Mesenchymal stem cell (in vitro differentiated cells and primary cell): ENCODE results near the gene CFAP73.

Experiments
- DNase-seq: peaks from one replicate; pipeline ENCODE4 v3.0.0-alpha.2; 2013
- H2AFZ ChIP-seq: one replicate; pipeline ENCODE4 v1.6.1; 2013; ENCODE audit warnings: low read depth, mild to moderate bottlenecking, control low read depth, inconsistent platforms, low read length, moderate library complexity
- H2AK5ac ChIP-seq: 2 replicates; pipeline ENCODE4 v1.6.1; 2013; ENCODE audit warnings: low read length, moderate library complexity, mild to moderate bottlenecking, inconsistent platforms; ENCODE audit not compliant: severe bottlenecking
- H2BK120ac ChIP-seq: one replicate; pipeline ENCODE4 v1.6.1; 2013; ENCODE audit warnings: low read depth, mild to moderate bottlenecking, inconsistent platforms, low read length, moderate library complexity
- H2BK12ac ChIP-seq, 2 experiments: one replicate each; pipeline ENCODE4 v1.6.1; 2013; ENCODE audit warnings: inconsistent platforms in 2 of 2, low read length in 2 of 2, mild to moderate bottlenecking in 2 of 2, moderate library complexity in 2 of 2, control low read depth in 1 of 2
- H2BK15ac ChIP-seq: one replicate; pipeline ENCODE4 v1.6.1; 2013; ENCODE audit warnings: mild to moderate bottlenecking, low read depth, inconsistent platforms; ENCODE audit not compliant: poor library complexity, severe bottlenecking
- H2BK5ac ChIP-seq: 2 replicates; pipeline ENCODE4 v1.6.1; 2013; ENCODE audit warnings: low read depth, mild to moderate bottlenecking, low read length, control low read depth, inconsistent platforms; ENCODE audit not compliant: poor library complexity, severe bottlenecking
- H3K14ac ChIP-seq, 2 experiments: one replicate each; pipeline ENCODE4 v1.6.1; 2013; ENCODE audit warnings: inconsistent platforms in 2 of 2, low read length in 2 of 2, control low read depth in 1 of 2, mild to moderate bottlenecking in 1 of 2, moderate library complexity in 1 of 2
- H3K18ac ChIP-seq, 2 experiments: one replicate each; pipeline ENCODE4 v1.6.1; 2013; ENCODE audit warnings: inconsistent platforms in 2 of 2, low read length in 2 of 2, control low read depth in 1 of 2, low read depth in 1 of 2, mild to moderate bottlenecking in 1 of 2
- H3K23ac ChIP-seq, 2 experiments: one replicate each; pipeline ENCODE4 v1.6.1; 2013; ENCODE audit warnings: inconsistent platforms in 2 of 2, low read length in 2 of 2, mild to moderate bottlenecking in 2 of 2, moderate library complexity in 2 of 2, control low read depth in 1 of 2
- H3K27ac ChIP-seq: 2 replicates; pipeline ENCODE4 v1.5.1; 2013; ENCODE audit warnings: mild to moderate bottlenecking, moderate library complexity, low read length, control low read depth, inconsistent platforms; ENCODE audit not compliant: poor library complexity, severe bottlenecking
- H3K27me3 ChIP-seq, 2 experiments: 2 replicates each; pipeline versions ENCODE4 v1.6.1 to v1.7.0; 2013; ENCODE audit warnings: low read length in 2 of 2, mild to moderate bottlenecking in 2 of 2, moderate library complexity in 2 of 2, control low read depth in 1 of 2, inconsistent platforms in 1 of 2; ENCODE audit not compliant: control insufficient read depth in 1 of 2, insufficient read depth in 1 of 2
- H3K36me3 ChIP-seq, 2 experiments: 2 replicates each; pipeline versions ENCODE4 v1.6.1 to v1.7.0; 2013; ENCODE audit warnings: low read length in 2 of 2, control low read depth in 1 of 2, inconsistent platforms in 1 of 2, low read depth in 1 of 2, mild to moderate bottlenecking in 1 of 2; ENCODE audit not compliant: insufficient read depth in 2 of 2, control insufficient read depth in 1 of 2
- H3K4ac ChIP-seq, 2 experiments: one replicate each; pipeline ENCODE4 v1.6.1; 2013; ENCODE audit warnings: inconsistent platforms in 2 of 2, low read length in 2 of 2, mild to moderate bottlenecking in 2 of 2, moderate library complexity in 2 of 2, control low read depth in 1 of 2, low read depth in 1 of 2
- H3K4me1 ChIP-seq: 2 replicates; pipeline ENCODE4 v1.6.1; 2013; ENCODE audit warnings: low read depth, low read length, control low read depth; ENCODE audit not compliant: control insufficient read depth, insufficient read depth
- H3K4me2 ChIP-seq: 2 replicates; pipeline ENCODE4 v1.6.1; 2013; ENCODE audit warnings: low read length, mild to moderate bottlenecking, inconsistent platforms; ENCODE audit not compliant: poor library complexity, severe bottlenecking
- H3K4me3 ChIP-seq, 2 experiments: 2 replicates each; pipeline versions ENCODE4 v1.5.1 to v1.7.0; 2013; ENCODE audit warnings: low read length in 2 of 2, mild to moderate bottlenecking in 2 of 2, control low read depth in 1 of 2, low read depth in 1 of 2; ENCODE audit not compliant: insufficient read depth in 1 of 2
- H3K79me1 ChIP-seq: replicated peaks from 2 replicates; pipeline ENCODE4 v1.6.1; 2013; ENCODE audit warnings: mild to moderate bottlenecking, control low read depth, low read length, inconsistent platforms; ENCODE audit not compliant: poor library complexity, severe bottlenecking
- H3K9ac ChIP-seq: 2 replicates; pipeline ENCODE4 v1.7.0; 2013; ENCODE audit warnings: mild to moderate bottlenecking, low read length, moderate library complexity
- H3K9me3 ChIP-seq: 2 replicates; pipeline ENCODE4 v1.7.0; 2013; ENCODE audit warnings: mild to moderate bottlenecking, low read length; ENCODE audit not compliant: control insufficient read depth
- H4K8ac ChIP-seq: one replicate; pipeline ENCODE4 v1.6.1; 2013; ENCODE audit warnings: inconsistent platforms, mild to moderate bottlenecking, low read length, moderate library complexity
- H4K91ac ChIP-seq: one replicate; pipeline ENCODE4 v1.6.1; 2013; ENCODE audit warnings: mild to moderate bottlenecking, low read length, inconsistent platforms
- WGBS: methylation state at CpG from one replicate; pipeline ENCODE4 v1.1.7; 2013; ENCODE audit warnings: mixed read lengths; 5-methylcytosine and 5-hydroxymethylcytosine counted together

CFAP73 gene

DNA sequence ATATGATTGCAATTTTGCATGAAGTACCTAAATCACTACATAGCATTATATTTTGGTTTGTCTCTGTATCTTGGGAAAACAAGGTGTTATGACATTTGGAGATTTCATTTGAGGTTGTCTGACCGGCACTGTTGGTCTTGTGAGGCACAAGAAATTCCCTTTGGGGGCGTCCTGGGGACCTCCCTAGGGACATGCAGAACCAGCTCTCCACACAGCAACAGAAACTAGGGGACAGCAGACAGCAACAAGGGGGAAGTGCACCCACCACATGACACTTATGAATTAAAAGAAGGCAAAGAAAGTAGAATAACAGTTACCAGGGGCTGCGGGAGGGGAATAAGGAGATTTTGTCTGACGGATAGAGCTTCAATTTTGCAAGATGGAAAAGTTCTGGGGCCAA, 21.4 kb downstream of the CFAP73 start:
- DNase-seq: no peak
- no peak overlapping the region for H3K23ac ChIP-seq
- no peak overlapping the region for H4K8ac ChIP-seq
- H3K4me1 ChIP-seq: peaks cover 21% of the 10 kb centered on the region
- no peak overlapping the region for H2BK5ac ChIP-seq
- no peak overlapping the region for H3K9ac ChIP-seq
- no peak overlapping the region for H4K91ac ChIP-seq
- no peak overlapping the region for H2AK5ac ChIP-seq
- no peak overlapping the region for H2BK120ac ChIP-seq
- H3K4ac ChIP-seq: no peak overlapping the region
- no peaks in the 10 kb centered on the region for H3K9me3 ChIP-seq
- no peak overlapping the region for H3K4me3 ChIP-seq
- 94% methylated on average over 4 of the region's 4 CpGs for WGBS
- no peak overlapping the region for H3K18ac ChIP-seq
- no peaks in the 10 kb centered on the region for H3K27me3 ChIP-seq
- no peak overlapping the region for H3K4me2 ChIP-seq
- H3K79me1 ChIP-seq: peaks cover 25% of the 10 kb centered on the region
- no peak overlapping the region for H2AFZ ChIP-seq
- H2BK15ac ChIP-seq: no peak overlapping the region
- H3K27ac ChIP-seq: no peak overlapping the region
- peaks cover 68 to 83% of the 10 kb centered on the region in 2 experiments for H3K36me3 ChIP-seq
- no peak overlapping the region for H3K14ac ChIP-seq
- no peak overlapping the region for H2BK12ac ChIP-seq

DNA sequence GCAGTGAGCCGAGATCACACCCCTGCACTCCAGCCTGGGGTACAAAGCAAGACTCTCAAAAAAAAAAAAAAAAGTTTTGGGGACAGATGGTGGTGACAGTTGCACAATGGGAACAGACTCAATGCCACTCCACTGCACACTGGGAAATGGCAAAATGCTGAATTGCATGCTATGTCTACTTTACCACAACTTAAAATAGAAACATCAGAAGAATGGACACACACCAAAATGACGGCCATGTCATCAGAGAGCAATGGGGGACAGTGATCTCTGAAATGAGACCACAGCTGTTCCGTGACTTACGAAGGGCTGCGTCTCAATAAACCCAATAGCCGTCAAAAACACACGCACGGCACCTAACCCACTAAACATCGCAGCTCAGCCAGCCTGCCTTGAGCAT, 22.0 kb downstream of the CFAP73 start:
- Histone ChIP-seq H3K79me1 (peaks cover 25% of the 10 kb centered on the region), H2BK12ac (no peak overlapping the region), H3K18ac (no peak overlapping the region), H4K8ac (no peak overlapping the region), H3K27me3 (no peaks in the 10 kb centered on the region), H3K9ac (no peak overlapping the region), H3K9me3 (peaks cover under 1% of the 10 kb centered on the region), H3K4me1 (peaks cover 20% of the 10 kb centered on the region), H3K36me3 (peaks cover 71 to 79% of the 10 kb centered on the region in 2 experiments), H3K27ac (no peak overlapping the region), H2BK5ac (no peak overlapping the region), H3K4ac (no peak overlapping the region), H2AFZ (no peak overlapping the region), H3K4me2 (no peak overlapping the region), H3K4me3 (no peak overlapping the region), H3K23ac (no peak overlapping the region), H4K91ac (no peak overlapping the region), H3K14ac (no peak overlapping the region), H2AK5ac (no peak overlapping the region), H2BK15ac (no peak overlapping the region), H2BK120ac (no peak overlapping the region)
- WGBS: over 99% methylated on average over 9 of the region's 9 CpGs
- no peak for DNase-seq

GRCh38 chr12:113172185-113172584, 22.7 kb downstream of the CFAP73 start:
- WGBS: 98% methylated on average over 20 of the region's 20 CpGs
- no peak overlapping the region for H4K91ac ChIP-seq
- no peak overlapping the region for H3K4me3 ChIP-seq
- no peak overlapping the region for H2BK5ac ChIP-seq
- H2AK5ac ChIP-seq: no peak overlapping the region
- DNase-seq: no peak
- no peak overlapping the region for H3K23ac ChIP-seq
- peaks cover 75 to 79% of the 10 kb centered on the region in 2 experiments for H3K36me3 ChIP-seq
- H3K9me3 ChIP-seq: peaks cover 7% of the 10 kb centered on the region
- no peak overlapping the region for H3K4me2 ChIP-seq
- no peak overlapping the region for H4K8ac ChIP-seq
- no peak overlapping the region for H3K27ac ChIP-seq
- no peak overlapping the region for H2BK120ac ChIP-seq
- no peak overlapping the region for H3K18ac ChIP-seq
- no peak overlapping the region for H3K9ac ChIP-seq
- no peak overlapping the region for H2AFZ ChIP-seq
- no peaks in the 10 kb centered on the region for H3K27me3 ChIP-seq
- H3K79me1 ChIP-seq: peaks cover 30% of the 10 kb centered on the region
- H3K4ac ChIP-seq: no peak overlapping the region
- H3K4me1 ChIP-seq: peaks cover 20% of the 10 kb centered on the region
- H3K14ac ChIP-seq: no peak overlapping the region
- H2BK15ac ChIP-seq: no peak overlapping the region
- H2BK12ac ChIP-seq: no peak overlapping the region

GRCh38 chr12:113173081-113173698, 23.7 kb downstream of the CFAP73 start:
- H4K91ac ChIP-seq: no peak overlapping the region
- DNase-seq: no peak
- H3K79me1 ChIP-seq: peaks cover 31% of the 10 kb centered on the region
- peaks cover 15% of the 10 kb centered on the region for H3K9me3 ChIP-seq
- H3K4me1 ChIP-seq: peaks cover 17% of the 10 kb centered on the region
- no peak overlapping the region for H2AK5ac ChIP-seq
- H2BK5ac ChIP-seq: no peak overlapping the region
- H3K9ac ChIP-seq: no peak overlapping the region
- H3K27ac ChIP-seq: no peak overlapping the region
- no peak overlapping the region for H3K4ac ChIP-seq
- no peak overlapping the region for H3K18ac ChIP-seq
- H3K23ac ChIP-seq: no peak overlapping the region
- H2BK15ac ChIP-seq: no peak overlapping the region
- H3K4me2 ChIP-seq: no peak overlapping the region
- H3K27me3 ChIP-seq: no peaks in the 10 kb centered on the region
- no peak overlapping the region for H2BK12ac ChIP-seq
- no peak overlapping the region for H2AFZ ChIP-seq
- no peak overlapping the region for H2BK120ac ChIP-seq
- H3K36me3 ChIP-seq: peaks cover 76 to 81% of the 10 kb centered on the region in 2 experiments
- H3K4me3 ChIP-seq: no peak overlapping the region
- WGBS: 96% methylated on average over 6 of the region's 7 CpGs
- no peak overlapping the region for H4K8ac ChIP-seq
- no peak overlapping the region for H3K14ac ChIP-seq
